ENCODE measurements around the gene OR4D1.

DNA sequence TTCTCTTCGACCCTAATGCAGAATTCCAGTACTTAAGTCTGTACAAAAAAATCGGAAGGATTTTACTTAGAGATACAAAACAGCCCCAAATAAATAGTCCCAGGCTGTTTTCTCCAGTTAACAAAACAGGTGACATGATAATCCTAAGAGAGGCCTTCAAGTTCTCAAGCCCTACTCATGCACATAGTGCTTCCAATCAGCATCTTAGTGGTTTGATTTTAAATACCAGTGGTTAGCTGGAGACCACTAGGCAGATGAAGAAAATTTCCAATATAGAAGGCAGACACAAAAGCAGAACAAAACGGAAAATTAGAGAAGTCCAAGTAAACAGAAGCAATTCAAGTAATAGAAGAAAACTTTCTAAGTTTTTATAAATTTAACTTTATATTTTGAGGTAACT lies 13.4 kb downstream of the OR4D1 start:
- TF ChIP-seq, protein P1, sequence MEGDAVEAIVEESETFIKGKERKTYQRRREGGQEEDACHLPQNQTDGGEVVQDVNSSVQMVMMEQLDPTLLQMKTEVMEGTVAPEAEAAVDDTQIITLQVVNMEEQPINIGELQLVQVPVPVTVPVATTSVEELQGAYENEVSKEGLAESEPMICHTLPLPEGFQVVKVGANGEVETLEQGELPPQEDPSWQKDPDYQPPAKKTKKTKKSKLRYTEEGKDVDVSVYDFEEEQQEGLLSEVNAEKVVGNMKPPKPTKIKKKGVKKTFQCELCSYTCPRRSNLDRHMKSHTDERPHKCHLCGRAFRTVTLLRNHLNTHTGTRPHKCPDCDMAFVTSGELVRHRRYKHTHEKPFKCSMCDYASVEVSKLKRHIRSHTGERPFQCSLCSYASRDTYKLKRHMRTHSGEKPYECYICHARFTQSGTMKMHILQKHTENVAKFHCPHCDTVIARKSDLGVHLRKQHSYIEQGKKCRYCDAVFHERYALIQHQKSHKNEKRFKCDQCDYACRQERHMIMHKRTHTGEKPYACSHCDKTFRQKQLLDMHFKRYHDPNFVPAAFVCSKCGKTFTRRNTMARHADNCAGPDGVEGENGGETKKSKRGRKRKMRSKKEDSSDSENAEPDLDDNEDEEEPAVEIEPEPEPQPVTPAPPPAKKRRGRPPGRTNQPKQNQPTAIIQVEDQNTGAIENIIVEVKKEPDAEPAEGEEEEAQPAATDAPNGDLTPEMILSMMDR (IDR thresholded peaks at IDR 0.05), result no peak
- TF ChIP-seq POLR2A (IDR thresholded peaks at IDR 0.05), result no peak

Data from uterus (tissue), 2 donors.